Limb (tissue), 2 donors: ENCODE data around the gene DNAJC27.

Experiments
- DNase-seq, 2 donors: peaks; one replicate each; pipeline ENCODE4 v3.0.0-alpha.2; 2016; ENCODE audit errors: extremely low spot score in 2 of 2

The DNAJC27 gene

GRCh38 chr2:24926220-24926601 lies 45.5 kb downstream of the DNAJC27 start:
- DNase-seq = no peak

DNA sequence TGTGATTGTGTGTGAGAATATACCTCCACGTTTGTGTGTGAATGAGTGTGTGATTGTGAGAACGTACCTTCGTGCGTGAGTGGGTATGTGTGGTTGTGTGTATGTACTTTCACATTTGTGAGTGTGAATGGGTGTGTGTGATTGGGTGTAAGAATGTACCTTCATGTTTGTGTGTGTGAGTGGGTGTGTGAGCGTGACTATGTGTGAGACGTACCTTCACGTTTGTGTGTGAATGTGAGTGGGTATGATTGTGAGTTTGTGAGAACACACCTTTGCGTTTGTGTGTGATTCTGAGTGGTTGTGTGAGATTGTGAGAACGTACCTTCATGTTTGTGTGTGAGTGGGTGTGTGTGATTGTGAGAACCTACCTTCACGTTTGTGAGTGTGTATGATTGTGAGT lies 45.9 kb downstream of the DNAJC27 start:
- no peak for DNase-seq

GRCh38 chr2:24924732-24925131 lies 47.0 kb downstream of the DNAJC27 start:
- DNase-seq = no peak

DNA sequence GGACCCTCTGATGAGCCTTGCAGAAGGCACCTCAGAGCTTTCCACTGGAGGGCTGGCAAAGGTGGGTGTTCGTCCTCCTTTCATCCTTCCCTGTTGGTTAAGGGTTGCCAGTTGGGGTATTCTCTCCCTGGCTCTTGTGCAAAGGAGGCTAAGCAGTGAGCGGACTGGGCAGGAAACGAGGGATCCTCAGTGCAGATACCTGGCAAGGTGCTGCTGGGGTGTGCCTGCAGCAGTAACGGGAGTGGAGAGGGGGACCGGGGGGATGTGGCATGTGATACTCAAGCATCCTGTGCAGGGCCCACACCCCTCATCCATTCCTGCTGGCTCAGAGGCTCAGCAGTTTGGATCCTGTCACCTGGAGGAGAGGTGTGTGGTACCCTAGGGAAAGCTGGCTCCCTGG lies 47.5 kb downstream of the DNAJC27 start:
- no peak for DNase-seq

- DNase-seq = no peak
These were observed 48.6 kb downstream of the DNAJC27 start for GRCh38 chr2:24923106-24923505.

GRCh38 chr2:24922556-24922955 lies 49.2 kb downstream of the DNAJC27 start:
- DNase-seq = no peak

GRCh38 chr2:24920809-24921441 lies 50.8 kb downstream of the DNAJC27 start:
- DNase-seq = no peak

DNA sequence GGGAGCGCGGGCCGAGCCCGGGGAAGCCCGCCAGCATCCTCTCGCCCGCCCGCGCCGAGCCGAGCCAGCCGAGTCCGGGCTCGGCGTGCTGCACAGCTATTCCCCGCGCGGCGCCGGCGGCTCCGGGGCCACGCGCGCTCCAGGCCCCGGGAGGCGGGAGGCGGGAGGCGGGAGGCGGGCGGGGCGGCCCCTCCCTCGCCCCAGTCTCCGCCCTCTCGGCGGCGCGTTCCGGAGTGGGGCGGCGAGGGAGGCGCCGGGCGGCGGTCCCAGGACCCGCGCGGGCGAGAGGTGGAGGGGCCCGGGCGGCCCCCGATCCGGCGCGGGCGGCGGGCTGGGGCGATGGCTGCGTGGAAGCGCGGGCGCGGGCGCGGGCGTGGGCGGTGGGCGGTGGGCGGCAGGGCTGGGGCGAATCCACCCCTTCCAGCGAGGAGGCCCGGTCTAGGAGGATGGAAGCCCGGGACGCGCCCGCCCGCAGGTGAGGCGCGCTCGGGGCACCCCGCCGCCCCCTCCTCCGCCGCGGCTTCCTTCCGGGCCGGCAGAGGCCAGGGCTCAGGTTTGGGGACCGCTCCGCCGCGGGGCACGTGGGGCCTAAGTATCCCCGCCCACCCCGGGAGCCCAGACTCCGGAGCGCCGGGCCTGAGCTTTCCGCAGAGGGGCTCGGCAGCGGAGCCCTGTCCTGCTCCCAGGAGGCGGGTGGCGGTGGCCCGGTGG lies 51.5 kb downstream of the DNAJC27 start, which contains the start of gene ADCY3:
ADCY3 (minus strand) TSS at position 140 of the 711 bp plus-strand sequence. CDS start 1,250 bp downstream, outside the sequence.
- peak; percentile 46 to 81 for DNase-seq

- peak in 1 of 2 donors; percentile 19 for DNase-seq
These were observed 52.2 kb downstream of the DNAJC27 start for GRCh38 chr2:24919506-24920097.

DNA sequence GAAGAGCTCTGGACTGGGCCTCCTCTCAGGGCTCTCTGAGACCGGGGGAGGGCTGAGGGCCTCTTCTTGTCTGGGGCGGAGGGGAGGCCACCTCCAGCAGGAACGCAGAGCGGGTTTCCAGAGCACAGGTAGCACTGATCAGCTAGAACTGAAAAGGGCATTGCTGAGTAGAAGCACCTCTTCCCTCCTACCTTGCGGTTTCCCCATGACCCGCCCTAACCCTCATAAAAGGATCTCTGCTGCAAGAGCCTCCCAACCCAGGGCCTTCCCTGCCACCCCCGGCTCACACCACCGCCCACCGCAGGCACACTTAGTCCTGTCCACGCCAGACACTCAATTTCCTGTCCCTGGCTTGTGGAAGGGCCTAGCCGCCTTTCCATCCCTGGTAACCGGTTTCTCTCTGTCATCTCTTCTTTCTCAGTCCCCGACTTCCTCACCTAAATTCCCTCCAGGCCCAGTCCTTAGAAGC lies 52.7 kb downstream of the DNAJC27 start:
- no peak for DNase-seq

DNA sequence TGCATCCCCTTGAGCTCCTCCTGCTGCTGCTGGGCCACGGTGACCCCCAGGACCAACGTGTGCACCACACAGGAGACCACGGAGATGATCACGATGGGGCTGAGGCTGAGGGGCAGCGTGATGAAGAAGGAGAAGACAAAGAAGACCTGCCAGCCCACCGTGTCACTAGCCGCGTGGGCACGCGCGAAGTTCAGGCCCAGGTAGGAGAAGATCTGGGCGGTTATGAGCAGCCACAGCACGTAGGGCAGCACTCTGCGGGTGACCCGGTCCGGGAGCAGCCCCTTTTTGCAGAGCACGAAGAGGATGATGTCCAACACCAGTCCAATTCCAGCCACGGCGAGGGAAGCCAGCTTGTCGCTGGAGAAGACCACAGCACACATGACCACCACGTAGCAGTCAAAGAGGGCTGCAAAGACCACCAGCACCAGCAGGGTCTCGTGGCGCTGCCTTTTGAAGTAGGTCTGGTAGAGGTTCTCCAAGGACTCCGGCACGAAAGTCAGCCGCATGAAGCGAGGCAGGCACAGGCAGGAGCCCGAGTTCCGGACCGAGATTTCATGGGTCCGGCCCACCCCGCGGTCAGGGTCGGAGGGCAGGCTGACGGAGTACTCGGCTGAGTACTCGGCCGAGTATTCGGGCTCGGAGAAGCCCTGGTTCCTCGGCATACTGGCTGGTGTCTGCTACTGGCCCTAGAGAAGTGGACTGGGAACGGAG lies 53.3 kb downstream of the DNAJC27 start:
- DNase-seq = no peak

GRCh38 chr2:24917731-24918325 lies 53.9 kb downstream of the DNAJC27 start:
- DNase-seq = no peak

GRCh38 chr2:24917086-24917485 lies 54.7 kb downstream of the DNAJC27 start:
- no peak for DNase-seq

DNA sequence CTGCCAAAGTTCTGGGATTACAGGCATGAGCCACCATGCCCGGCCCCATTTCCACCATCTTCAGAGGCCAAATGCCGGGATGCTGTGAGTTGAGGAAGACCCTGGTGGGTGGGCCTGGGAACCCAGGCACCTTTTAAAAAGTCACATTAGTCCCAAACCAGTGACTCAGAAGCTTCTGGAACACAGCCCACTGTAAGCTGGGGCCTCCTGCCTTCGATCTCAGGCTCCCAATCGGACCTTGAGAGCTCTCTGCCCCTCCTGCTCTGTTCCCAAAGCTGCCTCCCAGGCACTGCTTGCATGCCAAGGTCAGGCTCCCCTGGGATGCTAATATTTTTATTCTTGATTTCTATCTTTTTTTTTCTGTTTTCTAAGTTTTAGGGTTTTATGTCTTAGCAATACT lies 56.0 kb downstream of the DNAJC27 start:
- DNase-seq = no peak

- DNase-seq = no peak
These were observed 56.6 kb downstream of the DNAJC27 start for GRCh38 chr2:24915175-24915574.

- DNase-seq = no peak
These were observed 57.0 kb downstream of the DNAJC27 start for GRCh38 chr2:24914713-24915112.

DNA sequence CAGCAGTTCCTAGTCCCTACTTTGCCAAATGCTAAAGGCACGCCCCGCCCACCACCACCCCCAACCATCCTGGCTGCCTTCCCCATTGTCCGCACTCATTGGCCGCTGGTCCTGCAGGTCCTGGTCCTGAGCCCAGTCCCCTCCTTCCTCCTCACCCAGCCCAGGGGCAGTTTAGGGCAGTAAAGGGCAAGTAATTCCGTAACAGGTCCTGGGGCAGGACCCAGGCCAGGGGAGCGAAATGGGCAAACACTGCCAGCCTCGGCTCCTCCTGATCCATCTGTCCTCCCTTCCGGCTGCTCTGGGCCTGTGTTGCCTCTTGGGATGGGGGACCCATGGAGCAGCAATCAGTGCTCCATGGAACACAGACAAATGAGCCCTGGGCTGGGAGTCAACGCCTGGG lies 57.8 kb downstream of the DNAJC27 start:
- DNase-seq = no peak

DNA sequence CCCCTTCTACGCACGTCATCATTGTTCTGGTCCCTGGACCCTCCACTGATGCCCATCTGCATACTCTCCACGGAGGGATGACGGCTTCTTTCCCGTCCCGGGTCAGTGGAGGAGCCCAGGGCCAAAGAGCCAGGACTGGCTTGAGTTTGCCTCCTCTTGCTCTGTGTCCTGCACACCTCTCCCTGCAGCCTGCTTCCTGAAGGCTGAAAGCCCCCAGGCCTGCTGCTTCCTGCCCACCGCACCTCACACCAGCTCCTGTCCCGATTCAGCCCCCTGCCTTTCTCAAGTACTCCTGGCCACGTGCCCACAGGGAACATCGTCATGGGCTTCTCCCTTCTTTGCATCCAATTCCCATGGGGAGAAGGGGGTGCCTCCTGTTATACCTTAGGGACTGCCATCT lies 58.8 kb downstream of the DNAJC27 start:
- DNase-seq = no peak

DNA sequence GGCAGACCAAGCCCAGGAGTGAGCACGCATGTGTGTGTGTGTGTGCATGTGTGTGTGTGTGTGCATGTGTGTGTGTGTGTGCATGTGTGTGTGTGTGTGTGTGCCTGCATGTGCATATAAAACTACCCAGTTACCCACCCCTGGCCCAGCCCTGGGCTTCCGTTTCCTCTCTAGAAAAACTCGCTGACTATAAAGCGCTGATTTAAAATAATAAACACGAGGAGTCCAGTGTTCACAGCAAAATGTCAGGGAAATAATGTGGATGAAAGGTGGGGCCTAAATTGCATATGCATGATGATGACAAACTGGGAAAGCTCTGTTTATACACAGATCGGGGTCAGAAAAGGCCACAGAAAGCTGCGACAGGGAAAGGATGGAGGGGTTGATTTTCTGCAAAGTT lies 59.2 kb downstream of the DNAJC27 start:
- no peak for DNase-seq

- no peak for DNase-seq
These were observed 61.5 kb downstream of the DNAJC27 start for GRCh38 chr2:24910245-24910644.

DNA sequence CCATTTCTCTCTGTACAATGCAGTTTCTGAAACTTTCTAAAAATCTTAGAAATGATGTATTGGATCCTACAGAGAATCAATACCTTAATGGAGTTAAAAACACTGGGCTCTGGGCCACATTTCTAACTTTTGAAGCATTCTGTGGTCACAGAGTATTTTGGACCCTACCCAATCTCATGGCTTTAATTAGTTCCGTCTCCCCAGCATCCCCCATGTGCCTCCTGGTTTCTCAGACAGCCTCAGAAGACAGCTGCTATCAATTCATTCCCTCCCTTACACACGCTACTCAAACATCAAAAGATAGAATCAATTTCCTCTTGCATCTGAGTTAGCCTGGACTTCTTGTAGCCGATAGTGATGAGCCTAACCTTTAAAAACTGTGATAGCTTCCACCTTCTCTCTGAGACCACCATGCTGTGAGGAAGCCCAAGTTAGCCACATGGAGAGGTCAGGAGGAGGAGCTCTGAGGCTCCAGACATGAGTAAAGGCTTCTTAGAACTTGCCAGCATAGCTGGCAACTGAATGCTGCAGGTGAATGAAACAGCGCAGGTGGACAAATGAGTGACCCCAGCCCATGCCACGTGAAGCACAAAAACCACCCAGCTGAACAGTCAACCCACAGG lies 62.1 kb downstream of the DNAJC27 start:
- peak in 1 of 2 donors; percentile 30 for DNase-seq
